ENCODE data around the gene ZNF217. TPM values are rescaled to one million over a fixed set of nuclear protein-coding genes. Genes with fewer than 3 reads are reported as not detected.
"Not testable (repeated sequence)": the region's sequence is repeated elsewhere in the genome, so short reads cannot be mapped to it uniquely, and the experiment has no call there.

The ZNF217 gene
- total RNA-seq, 2 experiments from 2014 or later: 83.5 to 87.4 TPM

DNA sequence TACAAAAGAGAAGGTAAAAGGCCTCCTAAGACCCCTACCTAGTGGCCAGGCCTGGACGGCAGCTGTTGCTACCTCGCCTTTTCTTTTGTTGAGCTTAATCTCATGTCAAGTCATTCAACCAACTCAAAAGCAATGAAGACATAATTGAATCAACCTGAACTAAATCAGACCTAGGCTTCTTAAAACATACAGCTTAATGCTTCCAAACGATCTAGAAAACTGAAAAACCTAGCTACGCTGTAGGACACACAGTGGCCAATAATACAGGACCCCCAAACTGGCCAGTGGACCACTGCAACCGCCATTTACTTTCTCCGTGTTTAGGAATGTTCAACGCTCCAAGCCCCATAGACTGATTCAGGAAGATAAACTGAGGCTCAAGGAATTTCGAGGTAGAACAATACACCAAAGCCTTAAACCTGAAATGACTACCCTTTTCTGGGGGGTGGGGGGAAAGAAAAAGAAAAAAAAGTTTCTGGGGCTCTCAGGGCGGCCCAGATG lies 1.6 kb downstream of the ZNF217 start:
- H3K36me3 ChIP-seq (ENCODE audit: insufficient read depth, low read length); H3K9me3 ChIP-seq (ENCODE audit: control insufficient read depth in 1 of 2, insufficient read depth in 1 of 2, low read length in 2 of 2); H3K27me3 Mint-ChIP-seq; H3K4me1 ChIP-seq (ENCODE audit: insufficient read depth, low read length); H3K9me3 Mint-ChIP-seq; ATAC-seq (ENCODE audit: poor library complexity); H3K27me3 ChIP-seq (ENCODE audit: control insufficient read depth in 1 of 2, insufficient read depth in 2 of 2, low read length in 2 of 2): not testable (repeated sequence)
- Histone ChIP-seq H3K27ac (ENCODE audit: low read depth in 1 of 2, low read length in 2 of 2) (peak overlapping the region; percentile 85 to 94), H3K4me3 (ENCODE audit: low read length) (peak overlapping the region; percentile 75)
- ChIA-PET CTCF (interaction anchor here (0.9 to 1.5 kb wide), 2 partner anchors 13 to 324 kb away, joined by 3 read pairs; no protein-coding TSS in a partner anchor), POLR2A (interaction anchor here (0.7 to 7.6 kb wide), 7 partner anchors 10 to 308 kb away, joined by 3 to 111 read pairs (median 9); no protein-coding TSS in a partner anchor)
- intact Hi-C loops (cut with DNase I, micrococcal nuclease): loop anchor here in 1 of 2 experiments (1.0 kb wide), 1 partner anchor 10 kb away; no protein-coding TSS in a partner anchor
- Mint-ChIP-seq H3K36me3 (ENCODE audit: low read depth) (peaks cover 22% of the 10 kb centered on the region), H3K4me1 (ENCODE audit: low read depth) (peaks cover 64% of the 10 kb centered on the region), H3K27ac (peak overlapping the region; percentile 100), H3K4me3 (peak overlapping the region; percentile 99)
- DNase-seq: peak in 2 of 14 experiments; percentile 19 to 32

DNA sequence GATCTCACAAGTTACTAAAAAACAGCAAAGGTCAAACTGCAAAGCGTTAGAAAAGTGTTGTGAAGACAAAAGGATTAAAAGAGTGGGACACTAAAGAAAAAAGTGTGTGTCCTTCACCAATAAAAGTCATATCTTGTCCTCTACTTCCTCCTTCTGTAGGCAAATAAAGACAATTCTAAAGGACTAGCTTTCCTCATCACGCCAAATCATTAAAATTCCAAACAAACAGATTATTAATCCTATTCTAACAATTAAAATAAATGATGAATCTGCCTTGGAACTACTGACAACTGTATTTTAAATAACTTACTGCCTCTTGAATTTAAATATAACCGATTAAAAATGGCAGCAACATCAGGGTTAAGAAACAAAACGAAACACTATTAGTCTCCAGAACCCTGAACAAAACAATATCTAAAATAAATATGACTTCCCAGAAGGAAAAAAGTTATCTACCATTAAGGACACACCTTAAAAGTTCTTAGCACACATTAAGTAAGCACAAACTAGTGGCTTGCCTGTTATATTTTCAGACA lies 2.4 kb downstream of the ZNF217 start:
- peak overlapping the region; percentile 18 to 94 for H3K27ac ChIP-seq (ENCODE audit: low read depth in 1 of 2, low read length in 2 of 2)
- H3K9me3 Mint-ChIP-seq; H3K27me3 Mint-ChIP-seq; H3K9me3 ChIP-seq (ENCODE audit: control insufficient read depth in 1 of 2, insufficient read depth in 1 of 2, low read length in 2 of 2); H3K36me3 ChIP-seq (ENCODE audit: insufficient read depth, low read length); ATAC-seq (ENCODE audit: poor library complexity); H3K4me1 ChIP-seq (ENCODE audit: insufficient read depth, low read length); intact Hi-C loops (cut with DNase I, micrococcal nuclease); H3K27me3 ChIP-seq (ENCODE audit: control insufficient read depth in 1 of 2, insufficient read depth in 2 of 2, low read length in 2 of 2): not testable (repeated sequence)
- Mint-ChIP-seq H3K4me3 (peak overlapping the region; percentile 99), H3K36me3 (ENCODE audit: low read depth) (peaks cover 26% of the 10 kb centered on the region), H3K27ac (peak overlapping the region; percentile 100), H3K4me1 (ENCODE audit: low read depth) (peaks cover 64% of the 10 kb centered on the region)
- CTCF ChIA-PET: interaction anchor here (0.9 to 1.5 kb wide), 2 partner anchors 12 to 325 kb away, joined by 3 read pairs; no protein-coding TSS in a partner anchor
- peak in 1 of 14 experiments; percentile 22 for DNase-seq
- POLR2A ChIA-PET: interaction anchor here (0.7 to 7.6 kb wide), 7 partner anchors 9 to 309 kb away, joined by 3 to 111 read pairs (median 9); no protein-coding TSS in a partner anchor
- peak overlapping the region; percentile 75 for H3K4me3 ChIP-seq (ENCODE audit: low read length)

DNA sequence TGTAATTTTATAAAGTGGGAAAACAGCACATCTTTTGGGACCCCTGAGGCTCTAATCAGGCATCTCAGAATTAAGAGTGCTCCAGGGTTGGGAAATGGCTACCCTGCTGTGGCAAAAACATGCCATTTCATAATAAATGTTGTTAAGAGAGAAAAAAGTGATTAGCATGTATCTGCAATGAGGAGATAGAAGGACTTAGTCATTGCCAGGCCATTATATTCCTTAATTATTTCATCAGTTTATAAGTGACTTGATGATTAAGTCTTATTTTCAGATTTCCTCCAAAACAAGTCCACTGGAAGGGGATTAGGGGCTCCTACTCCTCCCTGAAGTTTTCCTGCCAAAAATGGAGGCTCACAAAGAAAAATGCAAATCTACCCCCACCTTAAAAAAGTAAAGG lies 3.0 kb downstream of the ZNF217 start:
- H3K27ac Mint-ChIP-seq: peak overlapping the region; percentile 100
- H3K9me3 ChIP-seq (ENCODE audit: control insufficient read depth in 1 of 2, insufficient read depth in 1 of 2, low read length in 2 of 2); H3K27me3 Mint-ChIP-seq; H3K4me1 ChIP-seq (ENCODE audit: insufficient read depth, low read length); ATAC-seq (ENCODE audit: poor library complexity); H3K27me3 ChIP-seq (ENCODE audit: control insufficient read depth in 1 of 2, insufficient read depth in 2 of 2, low read length in 2 of 2); intact Hi-C loops (cut with DNase I, micrococcal nuclease); H3K36me3 ChIP-seq (ENCODE audit: insufficient read depth, low read length); H3K9me3 Mint-ChIP-seq; CTCF ChIA-PET: not testable (repeated sequence)
- H3K36me3 Mint-ChIP-seq (ENCODE audit: low read depth): peaks cover 30% of the 10 kb centered on the region
- H3K4me3 ChIP-seq (ENCODE audit: low read length): peak overlapping the region; percentile 75
- H3K4me1 Mint-ChIP-seq (ENCODE audit: low read depth): peaks cover 64% of the 10 kb centered on the region
- peak in 1 of 14 experiments; percentile 25 for DNase-seq
- peak overlapping the region; percentile 18 to 94 for H3K27ac ChIP-seq (ENCODE audit: low read depth in 1 of 2, low read length in 2 of 2)
- H3K4me3 Mint-ChIP-seq: peak overlapping the region; percentile 99
- POLR2A ChIA-PET: interaction anchor here (1.9 to 7.6 kb wide), 3 partner anchors 8 to 52 kb away, joined by 9 to 95 read pairs (median 9); no protein-coding TSS in a partner anchor

DNA sequence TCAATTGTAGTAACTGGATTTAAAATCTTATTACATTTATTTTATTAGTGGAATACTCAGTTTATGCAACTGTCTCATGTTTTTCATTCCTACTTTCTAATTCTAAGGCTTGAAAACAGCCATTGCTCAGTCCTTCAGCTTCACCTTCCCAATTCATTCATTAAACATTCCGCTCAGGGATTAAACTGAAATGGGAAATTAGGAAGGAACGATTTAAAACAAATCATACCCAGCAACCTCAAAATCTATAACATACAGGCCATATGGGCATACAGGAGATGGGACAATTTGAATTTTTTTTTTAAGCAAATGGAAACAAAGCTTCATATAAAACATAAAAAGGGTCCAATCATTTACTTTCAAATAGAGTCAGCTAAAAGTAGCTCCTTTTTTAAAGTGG lies 3.5 kb downstream of the ZNF217 start:
- H3K27me3 ChIP-seq (ENCODE audit: control insufficient read depth in 1 of 2, insufficient read depth in 2 of 2, low read length in 2 of 2); H3K27me3 Mint-ChIP-seq; DNase-seq; H3K9me3 ChIP-seq (ENCODE audit: control insufficient read depth in 1 of 2, insufficient read depth in 1 of 2, low read length in 2 of 2); H3K9me3 Mint-ChIP-seq; H3K36me3 ChIP-seq (ENCODE audit: insufficient read depth, low read length); intact Hi-C loops (cut with DNase I, micrococcal nuclease); ATAC-seq (ENCODE audit: poor library complexity); CTCF ChIA-PET: not testable (repeated sequence)
- H3K4me1 ChIP-seq (ENCODE audit: insufficient read depth, low read length): peaks cover 13% of the 10 kb centered on the region
- H3K27ac Mint-ChIP-seq: peak overlapping the region; percentile 100
- POLR2A ChIA-PET: interaction anchor here (1.9 to 7.6 kb wide), 2 partner anchors 8 to 53 kb away, joined by 9 to 95 read pairs; no protein-coding TSS in a partner anchor
- H3K27ac ChIP-seq (ENCODE audit: low read depth in 1 of 2, low read length in 2 of 2): peak overlapping the region; percentile 18 to 94
- peaks cover 66% of the 10 kb centered on the region for H3K4me1 Mint-ChIP-seq (ENCODE audit: low read depth)
- peaks cover 28% of the 10 kb centered on the region for H3K36me3 Mint-ChIP-seq (ENCODE audit: low read depth)
- H3K4me3 ChIP-seq (ENCODE audit: low read length): peak overlapping the region; percentile 75
- peak overlapping the region; percentile 99 for H3K4me3 Mint-ChIP-seq

DNA sequence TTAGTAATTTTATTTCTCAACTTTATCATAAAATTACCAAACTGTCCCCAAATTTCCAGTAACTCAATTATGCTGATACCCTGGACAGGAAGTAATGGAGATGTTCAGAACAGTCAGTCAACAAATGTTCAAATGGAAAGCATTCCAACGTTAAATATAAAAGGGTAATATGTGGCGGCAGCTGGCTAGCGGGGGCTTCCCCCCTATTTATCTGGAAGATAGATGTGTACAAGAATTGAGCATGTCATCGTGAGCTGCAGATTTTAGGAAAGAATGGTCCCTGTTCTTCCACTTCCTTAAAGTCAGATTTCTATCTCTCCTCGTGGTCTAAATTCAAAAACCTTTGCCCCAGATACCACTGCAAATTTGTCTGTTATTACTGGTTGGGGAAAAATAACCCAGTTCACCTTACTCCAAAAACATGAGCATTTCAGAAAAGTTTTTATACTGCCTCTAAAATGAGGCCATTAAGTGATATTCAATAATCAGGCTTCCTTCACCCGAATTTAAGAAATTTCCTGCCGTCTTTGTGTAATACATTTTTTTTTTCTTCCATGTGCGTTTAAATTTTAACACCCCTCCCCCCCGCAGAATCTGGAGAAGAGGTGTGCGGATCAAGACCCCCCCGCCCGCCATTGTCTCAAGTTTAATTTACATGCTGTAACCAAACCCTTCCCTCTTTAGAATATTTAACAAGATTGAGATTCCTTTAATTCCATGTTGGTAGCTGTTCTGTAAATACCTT lies 4.1 kb downstream of the ZNF217 start:
- ATAC-seq (ENCODE audit: poor library complexity); H3K27me3 Mint-ChIP-seq; CTCF ChIA-PET; H3K9me3 Mint-ChIP-seq; intact Hi-C loops (cut with DNase I, micrococcal nuclease); H3K27me3 ChIP-seq (ENCODE audit: control insufficient read depth in 1 of 2, insufficient read depth in 2 of 2, low read length in 2 of 2); H3K9me3 ChIP-seq (ENCODE audit: control insufficient read depth in 1 of 2, insufficient read depth in 1 of 2, low read length in 2 of 2); H3K36me3 ChIP-seq (ENCODE audit: insufficient read depth, low read length): not testable (repeated sequence)
- Histone ChIP-seq H3K4me3 (ENCODE audit: low read length) (peak overlapping the region; percentile 75), H3K27ac (ENCODE audit: low read depth in 1 of 2, low read length in 2 of 2) (peak overlapping the region; percentile 18 to 94), H3K4me1 (ENCODE audit: insufficient read depth, low read length) (peaks cover 15% of the 10 kb centered on the region)
- H3K4me1 Mint-ChIP-seq (ENCODE audit: low read depth): peaks cover 66% of the 10 kb centered on the region
- H3K27ac Mint-ChIP-seq: peak overlapping the region; percentile 100
- POLR2A ChIA-PET: interaction anchor here (0.7 to 1.9 kb wide), 2 partner anchors 53 kb away, joined by 3 to 9 read pairs; no protein-coding TSS in a partner anchor
- peak overlapping the region; percentile 99 for H3K4me3 Mint-ChIP-seq
- peak in 2 of 14 experiments; percentile 25 to 42 for DNase-seq
- peaks cover 22% of the 10 kb centered on the region for H3K36me3 Mint-ChIP-seq (ENCODE audit: low read depth)

DNA sequence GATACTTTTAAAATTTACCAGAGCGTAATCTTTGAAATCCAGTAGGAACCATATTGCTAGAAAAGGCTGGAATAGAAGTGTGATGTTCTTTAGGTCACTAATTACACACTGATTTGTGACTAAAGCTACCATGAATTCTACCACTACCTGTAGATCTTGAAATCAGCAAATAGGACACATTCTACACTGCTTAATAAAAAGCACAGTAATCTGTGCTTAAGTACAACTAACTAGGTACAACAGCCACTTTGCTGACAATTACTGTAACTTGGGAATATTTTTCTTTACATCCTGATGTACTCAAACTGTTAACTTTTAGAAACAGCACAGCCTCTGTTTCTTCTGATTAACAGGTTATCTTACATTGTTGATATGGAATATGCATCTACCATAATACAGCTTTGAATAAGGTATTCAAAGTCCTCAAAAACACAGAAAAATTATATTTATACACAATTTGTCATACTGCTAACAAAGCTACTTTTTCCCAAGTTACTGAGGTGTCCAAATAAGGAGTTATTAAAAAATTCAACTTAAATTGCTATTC lies 6.4 kb downstream of the ZNF217 start:
- DNase-seq; H3K27me3 ChIP-seq (ENCODE audit: control insufficient read depth in 1 of 2, insufficient read depth in 2 of 2, low read length in 2 of 2); intact Hi-C loops (cut with DNase I, micrococcal nuclease); H3K9me3 Mint-ChIP-seq; H3K36me3 ChIP-seq (ENCODE audit: insufficient read depth, low read length); CTCF ChIA-PET; H3K9me3 ChIP-seq (ENCODE audit: control insufficient read depth in 1 of 2, insufficient read depth in 1 of 2, low read length in 2 of 2); H3K27me3 Mint-ChIP-seq; POLR2A ChIA-PET; ATAC-seq (ENCODE audit: poor library complexity): not testable (repeated sequence)
- Mint-ChIP-seq H3K36me3 (ENCODE audit: low read depth) (peaks cover 30% of the 10 kb centered on the region), H3K4me1 (ENCODE audit: low read depth) (peaks cover 89% of the 10 kb centered on the region), H3K27ac (peak overlapping the region; percentile 100), H3K4me3 (peak overlapping the region; percentile 79)
- Histone ChIP-seq H3K27ac (ENCODE audit: low read depth in 1 of 2, low read length in 2 of 2) (peak overlapping the region in 1 of 2 donors; percentile 19), H3K4me1 (ENCODE audit: insufficient read depth, low read length) (peaks cover 24% of the 10 kb centered on the region), H3K4me3 (ENCODE audit: low read length) (peak overlapping the region; percentile 6)
